HG03135 (cell line): ENCODE results near the gene ANTXR2.
"Not testable (repeated sequence)": the region's sequence is repeated elsewhere in the genome, so short reads cannot be mapped to it uniquely, and the experiment has no call there.

Experiments
- ATAC-seq: cut with Tn5 transposase; IDR thresholded peaks from one replicate; pipeline ENCODE4 v1.9.1; 2021; ENCODE audit warnings: mild to moderate bottlenecking, moderate library complexity; ENCODE audit not compliant: unreplicated experiment

Gene ANTXR2

DNA sequence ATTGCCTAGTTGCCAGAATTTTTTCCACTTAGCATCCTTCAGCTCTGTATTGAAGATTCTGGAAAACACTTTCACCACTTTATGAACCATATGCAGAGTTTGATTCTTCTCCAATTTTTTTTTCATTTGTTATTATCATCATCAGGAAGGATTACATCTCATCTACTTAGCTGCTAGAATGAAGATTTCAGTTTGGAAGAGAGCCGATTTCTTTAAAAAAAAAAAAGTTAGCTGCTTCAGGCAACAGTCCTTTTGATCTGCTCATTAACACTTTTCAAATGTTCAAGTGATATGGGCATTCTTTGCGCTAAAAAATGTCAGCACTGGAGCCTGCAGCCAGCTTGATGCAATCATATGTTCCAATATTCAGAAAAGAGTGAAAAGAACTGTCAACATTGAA lies 76.2 kb downstream of the ANTXR2 start:
- ATAC-seq = no peak

DNA sequence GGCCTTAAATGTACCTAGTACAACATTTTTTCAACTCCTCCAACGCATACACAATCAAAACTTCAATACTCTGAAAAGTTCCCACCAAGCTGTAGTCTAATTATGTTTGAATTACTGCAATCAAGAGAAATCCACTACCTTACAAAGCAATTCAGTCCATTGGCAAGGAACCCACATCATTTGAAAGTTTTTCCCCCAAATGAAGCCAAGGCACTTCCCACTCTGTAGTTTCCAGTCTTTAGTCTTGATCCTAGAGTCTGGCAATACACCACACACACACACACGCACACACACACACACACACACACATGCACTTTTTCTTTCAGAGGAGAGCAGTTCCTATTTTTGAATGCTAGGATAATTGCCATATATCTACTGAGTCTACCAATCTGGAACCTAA lies 79.6 kb downstream of the ANTXR2 start:
- no peak for ATAC-seq

DNA sequence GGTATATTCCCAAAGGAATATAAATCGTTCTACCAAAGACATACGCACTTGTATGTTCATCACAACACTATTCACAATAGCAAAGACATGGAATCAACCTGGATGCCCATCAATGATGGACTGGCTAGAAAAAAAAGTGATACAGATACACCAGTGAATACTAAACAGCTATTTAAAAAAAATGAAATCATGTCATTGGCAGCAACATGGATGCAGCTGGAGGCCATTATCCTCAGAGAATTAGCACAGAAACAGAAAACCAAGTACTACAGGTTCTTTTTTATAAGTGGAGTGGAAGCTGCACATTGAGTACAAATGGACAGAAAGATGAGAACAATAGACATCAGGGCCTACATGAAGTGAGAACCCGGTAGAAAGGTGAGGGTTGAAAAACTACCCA lies 81.4 kb downstream of the ANTXR2 start:
- ATAC-seq = no peak

DNA sequence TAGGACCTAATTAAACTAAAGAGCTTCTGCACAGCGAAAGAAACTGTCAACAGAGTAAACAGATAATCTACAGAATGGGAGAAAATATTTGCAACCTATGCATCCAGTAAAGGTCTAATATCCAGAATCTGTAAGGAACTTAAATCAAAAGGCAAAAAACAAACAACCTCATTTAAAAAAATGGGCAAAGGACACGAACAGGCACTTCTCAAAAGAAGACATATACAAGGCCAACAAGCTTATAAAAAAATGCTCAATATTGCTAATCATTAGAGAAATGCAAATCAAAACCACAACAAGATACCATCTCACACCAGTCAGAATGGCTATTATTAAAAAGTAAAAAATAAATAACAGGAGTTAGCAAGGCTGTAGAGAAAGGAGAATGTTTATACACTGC lies 81.9 kb downstream of the ANTXR2 start:
- ATAC-seq = not testable (repeated sequence)

- ATAC-seq = no peak
Observed at GRCh38 chr4:79987401-79987800, 85.6 kb downstream of the ANTXR2 start.

GRCh38 chr4:79983431-79983830 lies 89.6 kb downstream of the ANTXR2 start:
- no peak for ATAC-seq

- no peak for ATAC-seq
Observed at GRCh38 chr4:79982601-79983322, 90.3 kb downstream of the ANTXR2 start.

DNA sequence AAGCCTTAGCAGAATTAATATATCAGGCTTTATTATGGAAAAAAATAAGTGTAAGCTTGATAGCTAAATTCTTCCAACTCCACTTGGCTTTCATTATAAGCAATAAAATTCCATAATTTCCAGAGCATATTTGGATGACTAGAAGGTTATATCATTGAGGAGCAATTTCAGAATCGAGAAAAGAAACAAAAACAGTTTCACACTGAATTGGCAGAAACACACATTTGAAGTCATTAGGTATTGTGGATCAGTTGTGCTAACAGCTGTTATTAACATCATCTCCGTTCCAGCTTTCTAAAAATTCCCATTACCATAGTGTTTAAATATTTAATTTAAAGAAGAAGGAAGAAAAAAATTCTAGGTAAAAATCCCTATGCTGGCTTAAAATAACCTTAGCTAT lies 92.6 kb downstream of the ANTXR2 start:
- no peak for ATAC-seq

DNA sequence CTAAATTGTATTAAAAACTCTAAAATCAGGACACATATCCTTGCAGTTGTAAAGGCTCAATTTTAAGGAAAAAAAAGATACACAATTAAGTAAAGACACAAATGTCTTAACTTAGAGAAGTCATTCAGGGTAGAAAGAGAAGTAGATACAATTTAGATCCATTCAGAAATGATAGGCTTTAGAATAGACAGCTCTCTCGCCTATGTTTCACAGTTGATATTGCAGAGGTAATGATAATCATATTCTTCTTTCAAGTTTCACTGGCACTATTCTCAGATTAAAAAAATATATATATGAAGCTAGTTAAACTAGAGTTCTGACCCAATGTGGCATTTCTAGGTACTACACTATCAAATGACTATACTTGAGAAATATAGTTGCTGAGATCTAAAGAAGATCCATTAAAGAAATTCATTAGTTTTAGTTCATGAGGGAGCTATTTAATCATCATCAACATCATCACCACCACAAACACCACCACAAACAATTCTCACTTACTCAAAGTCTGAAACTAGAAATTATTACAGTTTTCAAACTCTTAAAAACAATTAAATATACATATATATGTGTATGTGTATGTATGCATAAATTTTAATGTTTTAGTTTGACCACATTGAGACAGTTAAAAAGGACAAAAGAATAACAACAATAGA lies 93.1 kb downstream of the ANTXR2 start:
- ATAC-seq = no peak

DNA sequence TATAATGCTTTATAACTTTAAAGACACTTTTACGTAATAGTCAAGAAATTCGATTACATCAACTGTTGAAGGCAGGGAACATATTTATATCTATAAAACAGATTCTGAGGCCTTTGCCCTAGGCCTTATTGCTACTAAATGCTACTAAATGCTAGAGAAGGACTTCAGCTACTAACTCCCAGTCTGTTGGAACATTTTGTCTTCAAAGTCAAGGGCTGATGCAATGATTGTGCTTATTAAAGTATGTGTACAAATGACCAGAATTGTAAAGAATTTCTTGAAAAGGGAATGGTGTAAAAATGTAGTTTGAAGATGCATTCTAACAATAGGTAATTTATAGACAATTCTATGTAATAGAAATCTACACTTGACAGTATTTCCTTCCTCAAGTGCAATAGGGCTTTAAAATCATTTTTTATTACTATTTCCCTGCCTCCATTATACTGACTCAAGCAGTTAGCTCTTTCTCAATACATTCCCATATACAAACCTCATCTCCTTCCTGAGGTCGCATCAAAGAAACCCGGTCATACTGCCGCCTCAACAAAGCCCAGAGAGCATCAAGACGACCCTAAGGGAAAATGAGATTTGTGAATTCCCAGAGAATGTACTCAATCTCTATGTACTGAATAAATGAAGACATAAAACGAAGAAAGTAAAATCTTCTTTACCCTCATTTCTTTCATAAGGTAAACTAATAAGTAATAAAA lies 95.7 kb downstream of the ANTXR2 start:
- ATAC-seq = no peak

DNA sequence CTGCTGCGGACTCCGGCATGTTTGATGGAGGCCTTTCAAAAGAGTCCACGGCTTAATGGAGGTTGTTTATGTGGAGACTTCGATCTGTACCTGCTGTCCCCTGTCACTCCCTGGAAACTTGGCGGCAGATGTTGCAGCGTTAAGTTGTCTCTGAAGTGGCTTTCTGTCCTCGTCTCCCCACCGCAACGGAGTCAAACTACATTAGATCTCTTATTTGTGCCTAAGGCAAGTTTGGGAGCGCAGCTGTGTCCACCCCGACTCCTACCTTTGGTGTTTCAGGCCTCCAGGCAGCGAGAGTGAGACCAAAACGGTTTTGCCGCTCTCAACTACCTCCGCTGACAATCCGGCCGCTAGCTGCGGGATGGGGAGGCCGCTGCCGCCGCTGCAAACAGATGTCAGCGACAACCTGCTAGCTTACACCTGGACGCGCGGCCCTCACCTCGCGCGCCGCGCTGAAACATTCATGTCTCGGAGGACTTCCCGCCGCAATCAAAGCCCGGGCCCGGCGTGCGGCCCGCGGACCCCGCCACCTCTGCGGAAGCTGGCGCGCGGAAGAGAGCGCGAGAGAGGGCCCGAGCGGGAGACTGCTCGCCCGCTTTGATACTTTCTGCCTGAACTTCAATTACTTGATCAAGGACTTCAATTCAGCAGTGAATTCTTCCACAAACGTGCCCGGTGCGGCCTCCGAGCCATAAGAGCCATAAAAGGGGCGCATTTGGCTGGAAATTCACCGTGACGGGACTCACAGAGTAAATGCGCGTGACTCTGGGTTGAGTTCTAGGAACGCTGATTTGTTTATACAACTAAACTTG lies 108.4 kb downstream of the ANTXR2 start:
- ATAC-seq = no peak

DNA sequence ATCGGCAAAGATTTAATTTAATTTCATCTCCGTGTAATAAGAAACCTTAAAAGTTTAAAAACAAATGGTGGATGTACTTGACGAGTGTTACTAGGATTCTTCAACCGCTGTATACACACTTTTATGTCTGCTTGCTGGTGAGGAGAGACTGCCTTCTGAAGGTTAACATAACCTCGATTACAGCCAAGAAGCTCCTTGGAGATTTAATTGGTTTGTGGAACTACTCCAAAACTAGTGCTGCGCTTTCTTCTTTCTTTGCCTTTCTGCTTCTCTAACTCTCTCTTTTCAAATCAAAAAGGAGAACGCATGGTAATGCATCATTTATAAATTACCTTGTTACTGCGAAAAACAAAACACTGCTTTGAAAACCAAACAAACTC lies 109.0 kb downstream of the ANTXR2 start:
- ATAC-seq = no peak

DNA sequence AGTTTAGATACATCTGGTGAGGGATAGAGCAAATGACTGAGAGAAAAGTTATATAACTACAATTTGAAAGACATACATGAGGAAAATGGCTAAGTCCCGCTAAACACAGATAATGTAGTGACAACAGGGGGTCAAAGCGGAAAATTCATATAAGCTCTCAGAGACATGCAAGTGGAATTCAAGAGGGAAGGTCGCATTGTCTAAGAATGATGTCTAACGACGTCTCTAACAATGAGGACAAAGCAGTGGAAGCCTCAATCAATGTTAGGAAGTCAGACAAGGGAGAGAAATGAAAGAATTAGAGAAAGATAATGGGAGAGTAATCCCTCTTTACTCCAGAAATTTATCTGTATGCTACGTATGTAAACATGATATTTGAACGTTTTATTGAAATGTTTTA lies 113.4 kb downstream of the ANTXR2 start:
- no peak for ATAC-seq

DNA sequence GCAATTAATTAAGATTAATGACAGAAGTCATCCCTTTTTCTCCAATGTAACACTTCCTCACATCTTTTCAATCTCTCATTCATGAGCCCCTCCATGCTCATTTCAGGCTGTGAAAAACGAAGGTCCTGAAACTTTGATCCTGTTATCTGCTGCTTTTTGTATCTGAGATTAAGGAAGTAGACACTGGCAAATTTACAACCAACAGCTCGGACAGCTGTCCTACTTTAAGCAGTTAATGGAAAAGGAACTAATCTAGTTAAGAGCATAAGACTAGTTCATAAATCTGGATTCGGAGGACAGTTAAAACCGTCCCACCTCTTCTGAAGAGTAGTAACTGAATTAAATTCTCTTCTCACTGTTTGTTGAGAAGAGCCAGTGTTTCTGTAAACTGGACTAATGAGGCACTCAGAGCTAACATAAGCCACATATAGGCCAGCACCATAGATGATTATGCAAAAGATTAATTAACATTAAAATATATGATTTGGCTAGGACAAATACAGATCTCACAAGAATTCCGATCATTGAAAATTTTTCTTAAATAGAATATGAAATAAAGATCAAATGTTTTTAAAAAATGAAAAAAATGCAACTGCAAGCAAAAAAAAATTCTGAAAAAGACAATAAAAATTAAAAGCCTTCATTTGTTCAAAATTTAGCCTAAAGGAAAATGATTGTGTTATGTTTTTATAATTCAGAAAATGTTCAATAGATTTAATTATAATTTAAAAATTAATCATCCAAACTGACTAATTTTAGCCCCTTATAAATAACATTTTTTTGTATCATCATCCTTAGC lies 114.4 kb downstream of the ANTXR2 start:
- no peak for ATAC-seq

DNA sequence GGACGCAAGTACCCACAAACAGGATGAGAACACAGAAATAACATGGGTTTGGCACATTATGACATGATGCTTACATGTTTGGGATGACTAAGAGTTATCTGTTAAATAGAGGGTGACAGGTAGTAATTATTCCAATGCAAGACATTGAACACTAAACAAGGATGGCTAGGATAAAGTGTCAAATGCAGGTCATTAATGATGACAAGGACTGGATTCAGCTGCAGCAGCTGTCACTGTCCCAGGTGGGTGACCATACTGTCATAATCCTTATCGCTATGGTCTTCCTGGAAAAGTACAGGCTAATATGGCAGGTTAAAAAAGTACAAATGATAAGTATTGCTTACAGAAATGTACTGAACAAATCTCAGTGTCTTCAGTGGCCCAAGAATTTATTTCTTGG lies 123.9 kb downstream of the ANTXR2 start:
- no peak for ATAC-seq

DNA sequence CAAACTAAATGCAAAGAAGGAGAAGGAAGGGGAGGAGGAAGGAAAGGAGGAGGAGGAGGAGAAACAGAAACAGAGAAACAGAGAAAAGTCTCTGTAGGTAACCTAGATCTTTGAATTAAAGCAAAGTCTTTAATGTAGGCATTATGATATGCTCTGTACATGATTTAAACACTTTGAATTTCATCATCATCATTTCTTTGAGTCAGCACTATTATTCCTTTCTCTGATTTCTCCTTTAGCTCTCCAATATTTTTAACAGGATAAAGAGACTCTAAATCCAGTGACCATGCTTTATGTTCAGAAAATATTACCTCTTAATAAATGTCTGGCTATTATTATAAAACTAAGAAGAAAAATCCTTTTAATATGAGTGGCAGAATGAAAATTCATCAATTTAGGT lies 124.3 kb downstream of the ANTXR2 start:
- ATAC-seq = no peak

DNA sequence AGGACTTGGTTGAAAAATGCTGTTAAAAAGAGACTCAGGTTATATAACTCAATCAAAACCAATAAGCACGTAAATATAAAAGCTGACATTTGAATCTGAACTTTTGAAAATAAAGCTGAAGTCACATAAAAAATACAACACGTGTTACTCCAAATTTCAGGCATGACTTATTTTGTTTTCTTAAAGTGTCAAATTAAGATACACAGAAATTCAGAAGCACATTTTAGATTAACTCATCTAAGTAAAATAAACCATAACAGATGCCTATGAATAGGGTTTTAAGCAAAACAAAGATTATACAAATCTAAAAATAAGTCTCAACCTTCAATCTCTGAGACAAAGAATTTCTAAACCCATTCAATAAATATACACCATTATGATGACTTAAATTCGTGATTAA lies 124.8 kb downstream of the ANTXR2 start:
- no peak for ATAC-seq

DNA sequence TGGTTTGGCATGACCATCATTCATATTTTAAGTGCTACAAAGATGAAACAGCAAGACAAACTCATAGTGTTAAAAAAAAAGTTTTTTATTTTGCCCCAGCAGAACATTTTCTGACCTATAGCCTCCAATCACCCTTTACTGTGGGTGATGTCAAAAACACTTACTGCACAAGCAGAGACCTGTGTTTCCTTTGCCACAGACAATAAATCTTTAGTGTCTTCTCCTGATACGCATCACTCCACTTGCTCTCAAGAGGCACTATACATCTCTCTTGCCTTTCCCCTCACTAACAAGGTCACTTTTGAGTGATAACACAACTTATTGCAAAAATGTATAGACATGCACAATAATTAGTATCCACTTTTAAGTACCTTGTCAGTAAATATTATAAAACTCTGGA lies 125.6 kb downstream of the ANTXR2 start:
- ATAC-seq = no peak

DNA sequence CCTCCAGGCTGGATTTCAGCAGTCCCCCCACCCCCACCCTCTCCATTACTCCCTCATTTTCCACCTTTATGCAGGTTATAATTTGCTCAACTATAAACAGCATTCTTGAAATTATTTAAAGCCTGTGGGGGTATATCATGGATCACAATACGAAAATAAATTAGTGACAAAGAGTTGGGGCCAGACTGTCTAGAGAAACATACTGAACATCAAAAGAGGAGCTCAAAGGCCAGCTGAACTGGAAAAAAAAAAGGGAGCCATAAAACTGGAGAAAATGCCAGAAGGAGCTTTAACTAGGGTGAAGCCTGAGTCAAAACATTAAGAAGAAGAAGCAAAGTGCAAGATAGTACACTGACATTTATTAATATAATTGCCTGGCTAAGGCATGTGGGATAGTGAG lies 137.8 kb downstream of the ANTXR2 start:
- no peak for ATAC-seq

DNA sequence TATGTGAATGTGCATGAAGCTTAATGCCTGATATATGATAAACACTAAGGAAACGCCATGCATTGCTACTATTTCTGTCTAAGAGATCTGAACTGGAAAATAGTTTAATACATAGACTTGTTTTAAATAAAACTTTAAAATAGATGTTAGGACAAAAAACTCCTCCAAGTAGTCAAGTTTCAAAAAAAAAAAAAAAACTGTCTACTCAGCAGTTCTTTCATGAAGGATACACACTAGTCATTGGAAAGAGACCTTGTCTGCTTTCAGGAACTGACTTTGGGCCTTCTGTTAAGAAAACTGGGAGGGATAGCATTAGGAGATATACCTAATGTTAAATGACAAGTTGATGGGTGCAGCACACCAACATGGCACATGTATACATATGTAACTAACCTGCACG lies 138.4 kb downstream of the ANTXR2 start:
- no peak for ATAC-seq

GRCh38 chr4:79927931-79928330 lies 145.1 kb downstream of the ANTXR2 start:
- ATAC-seq = no peak
